Lower lobe of right lung (tissue), 2 donors: Measurements from ENCODE around the gene COL4A1. TPM values are rescaled to one million over a fixed set of nuclear protein-coding genes. Genes with fewer than 3 reads are reported as not detected.

ENCODE experiments used
- ATAC-seq, 2 donors: fragments of 200-7000 bp; cut with Tn5 transposase; one replicate each; pipeline ENCODE4 v1.9.1; 2020 to 2022; ENCODE audit warnings: mild to moderate bottlenecking in 2 of 2, moderate library complexity in 2 of 2
- DNase-seq: peaks from one replicate; pipeline ENCODE4 v3.0.0-alpha.2; 2020
- H3K27ac ChIP-seq: fragments of 200-600 bp; one replicate; pipeline ENCODE4 v1.8.0; 2022
- H3K27me3 ChIP-seq: fragments of 200-600 bp; one replicate; pipeline ENCODE4 v1.8.0; 2022; ENCODE audit warnings: low read depth
- H3K36me3 ChIP-seq: fragments of 200-600 bp; one replicate; pipeline ENCODE4 v1.8.0; 2022; ENCODE audit warnings: mild to moderate bottlenecking
- H3K4me1 ChIP-seq: fragments of 200-600 bp; one replicate; pipeline ENCODE4 v1.8.0; 2022
- H3K4me3 ChIP-seq: fragments of 200-600 bp; one replicate; pipeline ENCODE4 v1.8.0; 2022; ENCODE audit warnings: mild to moderate bottlenecking
- H3K9me3 ChIP-seq: fragments of 200-600 bp; one replicate; pipeline ENCODE4 v1.8.0; 2022
- CTCF ChIP-seq: fragments of 200-600 bp; IDR thresholded peaks from one replicate; pipeline ENCODE4 v1.8.0; 2022; ENCODE audit warnings: antibody characterized with exemption, mild to moderate bottlenecking
- intact Hi-C: fragments of 100-400 bp; cut with DNase I; formaldehyde crosslinking; loops from one replicate; pipeline ENCODE4 v1.11.0; 2022
- total RNA-seq: library from RNA; stranded (reverse); fragmentation: NEBNext Ultra II Directional; extraction: Animal tissue kit (Norgen Biotek cat#: 25700); gene quantifications from one replicate; pipeline ENCODE4 v1.2.1, GENCODE V29; 2021
- donor health status: DM: no; HTN: yes; CAD: no; lungs with severe emphysema.

The COL4A1 gene
- total RNA-seq, 1 donor from 2014 or later = 161 TPM

GRCh38 chr13:110183910-110184309 is 123.0 kb downstream of the COL4A1 start:
- Histone ChIP-seq H3K27ac (no peak overlapping the region), H3K36me3 (peaks cover 85% of the 10 kb centered on the region)
- ATAC-seq = no peak

GRCh38 chr13:110182461-110182860 is 124.5 kb downstream of the COL4A1 start:
- no peak for TF ChIP-seq CTCF
- no peak for DNase-seq
- no peak for ATAC-seq
- intact Hi-C loops = no loop called here
- H3K9me3 ChIP-seq = no peaks in the 10 kb centered on the region
- peaks cover 97% of the 10 kb centered on the region for H3K36me3 ChIP-seq
- H3K27ac ChIP-seq = no peak overlapping the region
- H3K27me3 ChIP-seq = no peaks in the 10 kb centered on the region
- no peak overlapping the region for H3K4me3 ChIP-seq
- no peaks in the 10 kb centered on the region for H3K4me1 ChIP-seq

More at GRCh38 chr13:110183910-110184309, 123.0 kb downstream of the COL4A1 start:
- DNase-seq = no peak
- Histone ChIP-seq H3K27me3 (no peaks in the 10 kb centered on the region), H3K9me3 (no peaks in the 10 kb centered on the region), H3K4me3 (no peak overlapping the region), H3K4me1 (peaks cover 5% of the 10 kb centered on the region)
- no peak for TF ChIP-seq CTCF
- intact Hi-C loops = no loop called here

GRCh38 chr13:110182003-110182402 is 125.0 kb downstream of the COL4A1 start:
- intact Hi-C loops = no loop called here
- DNase-seq = no peak

GRCh38 chr13:110179857-110180147 is 127.2 kb downstream of the COL4A1 start:
- Histone ChIP-seq H3K9me3 (no peaks in the 10 kb centered on the region), H3K27me3 (no peaks in the 10 kb centered on the region), H3K27ac (no peak overlapping the region), H3K36me3 (peaks cover 97% of the 10 kb centered on the region), H3K4me3 (no peak overlapping the region), H3K4me1 (no peaks in the 10 kb centered on the region)
- TF ChIP-seq CTCF = no peak
- no peak for DNase-seq
- ATAC-seq = no peak
- intact Hi-C loops = no loop called here

More at GRCh38 chr13:110182003-110182402, 125.0 kb downstream of the COL4A1 start:
- Histone ChIP-seq H3K27me3 (no peaks in the 10 kb centered on the region), H3K36me3 (peaks cover 97% of the 10 kb centered on the region), H3K4me1 (no peaks in the 10 kb centered on the region), H3K9me3 (no peaks in the 10 kb centered on the region), H3K4me3 (no peak overlapping the region), H3K27ac (no peak overlapping the region)
- TF ChIP-seq CTCF = no peak
- no peak for ATAC-seq

GRCh38 chr13:110179116-110179856 is 127.7 kb downstream of the COL4A1 start:
- intact Hi-C loops = no loop called here
- H3K4me3 ChIP-seq = no peak overlapping the region
- DNase-seq = no peak
- no peak overlapping the region for H3K27ac ChIP-seq
- H3K27me3 ChIP-seq = no peaks in the 10 kb centered on the region
- no peaks in the 10 kb centered on the region for H3K9me3 ChIP-seq
- no peak for TF ChIP-seq CTCF
- H3K36me3 ChIP-seq = peaks cover 99% of the 10 kb centered on the region
- no peaks in the 10 kb centered on the region for H3K4me1 ChIP-seq
- ATAC-seq = no peak
